OCI-LY1 (cell line): Measurements from ENCODE around the gene LBH.

Experiments used
- H2AFZ ChIP-seq: fragments of 200-600 bp; sonication (generic), shearing (Covaris generic); 2 replicates; pipeline ENCODE4 v1.6.0; 2014; ENCODE audit warnings: antibody characterized with exemption, mild to moderate bottlenecking, low read length
- H3F3A ChIP-seq: fragments of 200-600 bp; sonication (generic), shearing (Covaris generic); 2 replicates; pipeline ENCODE4 v1.6.0; 2014; ENCODE audit warnings: mild to moderate bottlenecking, antibody characterized with exemption, low read length, moderate library complexity; ENCODE audit not compliant: insufficient read depth
- H3K27ac ChIP-seq: fragments of 200-600 bp; sonication (generic); 2 replicates; pipeline ENCODE4 v1.5.1; 2014; ENCODE audit warnings: low read length, mixed run types, mild to moderate bottlenecking, low read depth; ENCODE audit not compliant: poor library complexity, severe bottlenecking
- H3K27me3 ChIP-seq: fragments of 200-600 bp; sonication (generic); 2 replicates; pipeline ENCODE4 v1.6.0; 2014; ENCODE audit warnings: antibody characterized with exemption, mild to moderate bottlenecking, low read length, moderate library complexity; ENCODE audit not compliant: insufficient read depth
- H3K36me3 ChIP-seq: fragments of 200-600 bp; sonication (generic); 2 replicates; pipeline ENCODE4 v1.6.1; 2014; ENCODE audit warnings: mild to moderate bottlenecking, antibody characterized with exemption, low read length, moderate library complexity, mixed read lengths; ENCODE audit not compliant: insufficient read depth
- H3K4me1 ChIP-seq: fragments of 200-600 bp; sonication (generic); 2 replicates; pipeline ENCODE4 v1.5.1; 2014; ENCODE audit warnings: mild to moderate bottlenecking, low read length, moderate library complexity; ENCODE audit not compliant: insufficient read depth, severe bottlenecking
- H3K4me2 ChIP-seq: fragments of 200-600 bp; sonication (generic), shearing (Covaris generic); 2 replicates; pipeline ENCODE4 v1.6.1; 2014; ENCODE audit warnings: low read length
- H3K4me3 ChIP-seq: fragments of 200-600 bp; sonication (generic); 2 replicates; pipeline ENCODE4 v1.5.1; 2014; ENCODE audit warnings: low read length, low read depth, mild to moderate bottlenecking, mixed read lengths; ENCODE audit not compliant: poor library complexity, severe bottlenecking
- H3K79me2 ChIP-seq: fragments of 200-600 bp; shearing (Covaris generic); 2 replicates; pipeline ENCODE4 v1.6.1; 2016; ENCODE audit warnings: mixed run types, low read length, mixed read lengths; ENCODE audit not compliant: insufficient read depth
- H3K9ac ChIP-seq: fragments of 200-600 bp; sonication (generic), shearing (Covaris generic); 2 replicates; pipeline ENCODE4 v1.6.1; 2014; ENCODE audit warnings: mild to moderate bottlenecking, low read length, mixed read lengths
- H3K9me2 ChIP-seq: fragments of 200-600 bp; sonication (generic), shearing (Covaris generic); 2 replicates; pipeline ENCODE4 v1.6.1; 2014; ENCODE audit warnings: low read depth, mild to moderate bottlenecking, low read length, mixed read lengths
- H3K9me3 ChIP-seq: fragments of 200-600 bp; shearing (Covaris generic); 2 replicates; pipeline ENCODE4 v1.6.1; 2014; ENCODE audit warnings: low read length, mixed read lengths
- H4K20me1 ChIP-seq: fragments of 200-600 bp; sonication (generic), shearing (Covaris generic); 2 replicates; pipeline ENCODE4 v1.6.0; 2016; ENCODE audit warnings: mild to moderate bottlenecking, low read length; ENCODE audit not compliant: insufficient read depth
- EZH2 ChIP-seq: fragments of 200-600 bp; sonication (generic), shearing (Covaris generic); IDR thresholded peaks from 2 replicates; pipeline ENCODE4 v1.8.0; 2017; ENCODE audit warnings: borderline replicate concordance, mixed run types, mild to moderate bottlenecking, antibody characterized with exemption, low read length, moderate library complexity, mixed read lengths
- TF ChIP-seq, protein P1 (sequence below): fragments of 200-600 bp; sonication (generic), shearing (Covaris generic); IDR thresholded peaks from 2 replicates; pipeline ENCODE4 v1.5.1; 2017; ENCODE audit warnings: mild to moderate bottlenecking, antibody characterized with exemption, low read length, moderate library complexity, mixed read lengths

The LBH gene

GRCh38 chr2:30272286-30272685 lies 41.0 kb downstream of the LBH start:
- no peaks in the 10 kb centered on the region for H3K27me3 ChIP-seq
- no peaks in the 10 kb centered on the region for H3K4me1 ChIP-seq
- no peak overlapping the region for H3K9ac ChIP-seq
- H3K27ac ChIP-seq: no peak overlapping the region
- no peak overlapping the region for H3K4me3 ChIP-seq
- H3K9me2 ChIP-seq: no peaks in the 10 kb centered on the region
- no peaks in the 10 kb centered on the region for H3K36me3 ChIP-seq
- H3F3A ChIP-seq: no peaks in the 10 kb centered on the region
- no peak for TF ChIP-seq EZH2
- TF ChIP-seq, protein P1, sequence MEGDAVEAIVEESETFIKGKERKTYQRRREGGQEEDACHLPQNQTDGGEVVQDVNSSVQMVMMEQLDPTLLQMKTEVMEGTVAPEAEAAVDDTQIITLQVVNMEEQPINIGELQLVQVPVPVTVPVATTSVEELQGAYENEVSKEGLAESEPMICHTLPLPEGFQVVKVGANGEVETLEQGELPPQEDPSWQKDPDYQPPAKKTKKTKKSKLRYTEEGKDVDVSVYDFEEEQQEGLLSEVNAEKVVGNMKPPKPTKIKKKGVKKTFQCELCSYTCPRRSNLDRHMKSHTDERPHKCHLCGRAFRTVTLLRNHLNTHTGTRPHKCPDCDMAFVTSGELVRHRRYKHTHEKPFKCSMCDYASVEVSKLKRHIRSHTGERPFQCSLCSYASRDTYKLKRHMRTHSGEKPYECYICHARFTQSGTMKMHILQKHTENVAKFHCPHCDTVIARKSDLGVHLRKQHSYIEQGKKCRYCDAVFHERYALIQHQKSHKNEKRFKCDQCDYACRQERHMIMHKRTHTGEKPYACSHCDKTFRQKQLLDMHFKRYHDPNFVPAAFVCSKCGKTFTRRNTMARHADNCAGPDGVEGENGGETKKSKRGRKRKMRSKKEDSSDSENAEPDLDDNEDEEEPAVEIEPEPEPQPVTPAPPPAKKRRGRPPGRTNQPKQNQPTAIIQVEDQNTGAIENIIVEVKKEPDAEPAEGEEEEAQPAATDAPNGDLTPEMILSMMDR: no peak
- H4K20me1 ChIP-seq: no peaks in the 10 kb centered on the region
- no peaks in the 10 kb centered on the region for H3K79me2 ChIP-seq
- no peaks in the 10 kb centered on the region for H3K9me3 ChIP-seq
- H3K4me2 ChIP-seq: no peak overlapping the region
- H2AFZ ChIP-seq: no peak overlapping the region

GRCh38 chr2:30272761-30273573 lies 41.6 kb downstream of the LBH start:
- no peaks in the 10 kb centered on the region for H3K36me3 ChIP-seq
- no peak overlapping the region for H3K9ac ChIP-seq
- H4K20me1 ChIP-seq: no peaks in the 10 kb centered on the region
- H3K27me3 ChIP-seq: no peaks in the 10 kb centered on the region
- no peak overlapping the region for H2AFZ ChIP-seq
- no peak overlapping the region for H3K4me3 ChIP-seq
- H3K4me2 ChIP-seq: no peak overlapping the region
- no peak overlapping the region for H3K27ac ChIP-seq
- H3K4me1 ChIP-seq: no peaks in the 10 kb centered on the region
- H3F3A ChIP-seq: no peaks in the 10 kb centered on the region
- H3K79me2 ChIP-seq: no peaks in the 10 kb centered on the region
- H3K9me2 ChIP-seq: no peaks in the 10 kb centered on the region
- TF ChIP-seq EZH2: no peak
- TF ChIP-seq, protein P1: no peak
- no peaks in the 10 kb centered on the region for H3K9me3 ChIP-seq

- Histone ChIP-seq H4K20me1 (no peaks in the 10 kb centered on the region), H3F3A (no peaks in the 10 kb centered on the region), H3K9ac (no peak overlapping the region), H3K27me3 (no peaks in the 10 kb centered on the region), H3K4me3 (no peak overlapping the region), H3K79me2 (no peaks in the 10 kb centered on the region), H2AFZ (no peak overlapping the region), H3K36me3 (no peaks in the 10 kb centered on the region), H3K27ac (no peak overlapping the region), H3K4me2 (no peak overlapping the region), H3K4me1 (no peaks in the 10 kb centered on the region), H3K9me2 (no peaks in the 10 kb centered on the region), H3K9me3 (no peaks in the 10 kb centered on the region)
- no peak for TF ChIP-seq EZH2
- TF ChIP-seq, protein P1: no peak
These were observed 42.2 kb downstream of the LBH start for GRCh38 chr2:30273574-30273929.
